ENCODE data around the gene ARHGAP40. TPM values are rescaled to one million over a fixed set of nuclear protein-coding genes. Genes with fewer than 3 reads are reported as not detected.

The ARHGAP40 gene
- total RNA-seq, 1 experiment from 2014 or later: 0.14 TPM

DNA sequence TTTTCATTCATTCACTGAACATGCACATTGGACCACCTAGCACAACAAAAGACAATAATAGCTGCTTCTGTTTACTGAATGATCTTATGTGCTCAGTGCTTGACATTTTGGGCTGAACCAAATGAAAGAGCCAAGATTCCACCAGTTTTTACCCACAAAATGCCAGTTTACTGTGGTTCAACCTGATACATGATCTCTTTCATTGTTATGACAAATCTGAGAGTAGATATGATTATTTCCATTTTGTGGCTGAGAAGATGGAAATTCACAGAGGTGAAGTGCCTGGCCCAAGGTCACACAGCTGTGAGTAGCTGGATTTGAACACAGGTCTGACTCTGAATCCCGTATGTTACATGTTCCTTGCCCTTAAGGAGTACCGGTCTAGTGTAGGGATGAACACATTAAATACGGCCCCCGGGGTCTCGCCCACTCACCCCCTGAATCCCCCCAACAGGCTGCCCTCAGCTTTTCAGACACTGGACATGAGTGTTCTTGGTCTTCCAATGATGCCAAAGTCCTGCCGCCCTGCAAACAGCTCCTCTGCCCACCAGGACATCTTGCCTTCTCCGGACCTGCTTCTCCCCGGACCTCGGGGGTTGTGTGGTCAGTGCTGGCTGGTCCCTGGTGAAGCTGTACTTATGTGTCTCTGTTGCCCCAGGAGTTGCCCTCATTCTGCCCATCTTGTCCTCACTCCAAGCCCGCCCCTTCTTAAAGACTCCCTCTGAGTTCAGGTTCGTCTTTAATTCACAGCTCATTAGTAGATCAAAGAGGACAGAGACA lies 64.1 kb downstream of the ARHGAP40 start:
- Mint-ChIP-seq H3K36me3 (ENCODE audit: insufficient read depth, unreplicated experiment) (no peaks in the 10 kb centered on the region), H3K4me1 (ENCODE audit: low read depth, unreplicated experiment) (no peaks in the 10 kb centered on the region), H3K9me3 (ENCODE audit: unreplicated experiment) (no peaks in the 10 kb centered on the region), H3K27ac (ENCODE audit: unreplicated experiment) (no peak overlapping the region), H3K27me3 (ENCODE audit: insufficient read depth, unreplicated experiment) (peaks cover 25% of the 10 kb centered on the region), H3K4me3 (ENCODE audit: unreplicated experiment) (no peak overlapping the region)
- peak in 1 of 2 experiments; percentile 41 for DNase-seq
- CTCF ChIA-PET: interaction anchor here (0.7 kb wide), 1 partner anchor 14 kb away, joined by 4 read pairs; no protein-coding TSS in a partner anchor
- Histone ChIP-seq H3K4me1 (peaks cover 8% of the 10 kb centered on the region; the same call in 1 of the 2 replicates), H3K9me3 (no peaks in the 10 kb centered on the region), H3K4me3 (ENCODE audit: low read depth, low read length) (no peak overlapping the region), H3K36me3 (ENCODE audit: control insufficient read depth, insufficient read depth, low read length) (no peaks in the 10 kb centered on the region), H3K27me3 (replicated peaks; ENCODE audit: control insufficient read depth, insufficient read depth, low read length) (no peaks in the 10 kb centered on the region; the same call in 1 of the 2 replicates)
- TF ChIP-seq, protein P1, sequence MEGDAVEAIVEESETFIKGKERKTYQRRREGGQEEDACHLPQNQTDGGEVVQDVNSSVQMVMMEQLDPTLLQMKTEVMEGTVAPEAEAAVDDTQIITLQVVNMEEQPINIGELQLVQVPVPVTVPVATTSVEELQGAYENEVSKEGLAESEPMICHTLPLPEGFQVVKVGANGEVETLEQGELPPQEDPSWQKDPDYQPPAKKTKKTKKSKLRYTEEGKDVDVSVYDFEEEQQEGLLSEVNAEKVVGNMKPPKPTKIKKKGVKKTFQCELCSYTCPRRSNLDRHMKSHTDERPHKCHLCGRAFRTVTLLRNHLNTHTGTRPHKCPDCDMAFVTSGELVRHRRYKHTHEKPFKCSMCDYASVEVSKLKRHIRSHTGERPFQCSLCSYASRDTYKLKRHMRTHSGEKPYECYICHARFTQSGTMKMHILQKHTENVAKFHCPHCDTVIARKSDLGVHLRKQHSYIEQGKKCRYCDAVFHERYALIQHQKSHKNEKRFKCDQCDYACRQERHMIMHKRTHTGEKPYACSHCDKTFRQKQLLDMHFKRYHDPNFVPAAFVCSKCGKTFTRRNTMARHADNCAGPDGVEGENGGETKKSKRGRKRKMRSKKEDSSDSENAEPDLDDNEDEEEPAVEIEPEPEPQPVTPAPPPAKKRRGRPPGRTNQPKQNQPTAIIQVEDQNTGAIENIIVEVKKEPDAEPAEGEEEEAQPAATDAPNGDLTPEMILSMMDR (IDR thresholded peaks at IDR 0.05; ENCODE audit: insufficient read depth in 1 of 2, low read depth in 1 of 2, low read length in 1 of 2, severe bottlenecking in 1 of 2, unreplicated experiment in 1 of 2): no peak
- POLR2A ChIA-PET: interaction anchor here (0.6 kb wide), 1 partner anchor 94 kb away, joined by 3 read pairs; no protein-coding TSS in a partner anchor
- intact Hi-C loops (cut with micrococcal nuclease; ENCODE audit: unreplicated experiment): no loop called here
- BruUV-seq (replicated peaks): no TSS peak

DNA sequence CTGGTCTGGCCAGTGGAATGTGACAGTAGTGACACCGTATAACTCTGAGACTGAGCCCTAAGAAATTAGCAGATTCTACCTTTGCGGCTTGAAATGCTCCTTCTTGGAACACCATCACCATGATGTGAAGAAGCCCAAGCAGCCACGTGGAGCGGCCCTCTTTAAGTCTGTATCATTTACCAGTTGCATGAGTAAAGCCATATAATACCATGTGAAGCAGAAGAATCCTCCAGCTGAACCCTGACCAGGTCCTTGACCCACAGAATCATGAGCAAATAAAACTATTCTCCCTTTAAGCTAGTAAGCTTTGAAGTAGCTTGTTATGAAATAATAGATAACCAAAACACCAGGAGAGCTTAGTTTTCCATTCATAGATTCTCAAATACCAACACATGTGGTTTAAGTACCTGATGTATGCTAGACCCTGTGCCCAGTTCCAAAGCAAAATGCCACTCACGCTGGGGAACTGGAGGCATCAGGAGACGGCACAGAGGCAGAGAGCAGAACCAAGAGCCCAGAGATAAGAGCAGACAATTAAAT lies 65.9 kb downstream of the ARHGAP40 start:
- CTCF ChIA-PET: interaction anchor here (1.0 to 1.6 kb wide), 4 partner anchors 9 to 22 kb away, joined by 4 to 6 read pairs (median 5); no protein-coding TSS in a partner anchor
- no TSS peak for BruUV-seq (replicated peaks)
- no peak overlapping the region for H3K4me3 Mint-ChIP-seq (ENCODE audit: unreplicated experiment)
- Histone ChIP-seq H3K9me3 (no peaks in the 10 kb centered on the region), H3K36me3 (ENCODE audit: control insufficient read depth, insufficient read depth, low read length) (no peaks in the 10 kb centered on the region), H3K27me3 (replicated peaks; ENCODE audit: control insufficient read depth, insufficient read depth, low read length) (no peaks in the 10 kb centered on the region; the same call in 1 of the 2 replicates), H3K4me1 (peaks cover 8% of the 10 kb centered on the region; the same call in 1 of the 2 replicates), H3K4me3 (ENCODE audit: low read depth, low read length) (no peak overlapping the region)
- peaks cover 24% of the 10 kb centered on the region for H3K27me3 Mint-ChIP-seq (ENCODE audit: insufficient read depth, unreplicated experiment)
- TF ChIP-seq, protein P1 (IDR thresholded peaks at IDR 0.05; ENCODE audit: insufficient read depth in 1 of 2, low read depth in 1 of 2, low read length in 1 of 2, severe bottlenecking in 1 of 2, unreplicated experiment in 1 of 2): no peak
- no peaks in the 10 kb centered on the region for H3K4me1 Mint-ChIP-seq (ENCODE audit: low read depth, unreplicated experiment)
- POLR2A ChIA-PET: no interaction called here
- intact Hi-C loops (cut with micrococcal nuclease; ENCODE audit: unreplicated experiment): no loop called here
- no peak overlapping the region for H3K27ac Mint-ChIP-seq (ENCODE audit: unreplicated experiment)
- no peaks in the 10 kb centered on the region for H3K36me3 Mint-ChIP-seq (ENCODE audit: insufficient read depth, unreplicated experiment)
- DNase-seq: peak in 1 of 2 experiments; percentile 23
- H3K9me3 Mint-ChIP-seq (ENCODE audit: unreplicated experiment): no peaks in the 10 kb centered on the region

DNA sequence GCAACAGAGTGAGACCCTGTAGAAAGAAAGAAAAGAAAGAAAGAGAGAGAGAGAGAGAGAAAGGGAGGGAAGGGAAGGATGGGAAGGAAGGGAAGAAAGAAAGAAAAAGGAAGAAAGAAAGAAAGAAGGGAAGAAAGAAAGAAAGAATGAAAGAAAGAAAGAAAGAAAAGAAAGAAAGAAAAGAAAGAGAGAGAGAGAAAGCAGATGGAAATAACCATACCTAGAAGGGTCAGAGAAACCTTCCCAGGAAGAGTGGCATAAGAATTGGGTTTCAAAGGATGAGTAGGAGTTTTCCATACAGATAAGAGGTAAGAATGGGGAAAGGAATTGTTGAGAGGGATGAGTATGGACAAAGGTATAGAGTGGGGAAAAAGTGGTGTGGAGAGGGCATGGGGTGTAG lies 68.1 kb downstream of the ARHGAP40 start:
- H3K27ac Mint-ChIP-seq (ENCODE audit: unreplicated experiment): no peak overlapping the region

More for the DNA sequence above, 68.1 kb downstream of the ARHGAP40 start:
- Mint-ChIP-seq H3K9me3 (ENCODE audit: unreplicated experiment) (no peaks in the 10 kb centered on the region), H3K4me3 (ENCODE audit: unreplicated experiment) (no peak overlapping the region), H3K4me1 (ENCODE audit: low read depth, unreplicated experiment) (no peaks in the 10 kb centered on the region), H3K36me3 (ENCODE audit: insufficient read depth, unreplicated experiment) (no peaks in the 10 kb centered on the region), H3K27me3 (ENCODE audit: insufficient read depth, unreplicated experiment) (peaks cover 21% of the 10 kb centered on the region)
- BruUV-seq (replicated peaks): no TSS peak
- peaks cover 8% of the 10 kb centered on the region; the same call in 1 of the 2 replicates for H3K4me1 ChIP-seq
- no peak overlapping the region for H3K4me3 ChIP-seq (ENCODE audit: low read depth, low read length)
- CTCF ChIA-PET: no interaction called here
- TF ChIP-seq, protein P1 (IDR thresholded peaks at IDR 0.05; ENCODE audit: insufficient read depth in 1 of 2, low read depth in 1 of 2, low read length in 1 of 2, severe bottlenecking in 1 of 2, unreplicated experiment in 1 of 2): no peak
- no peaks in the 10 kb centered on the region for H3K9me3 ChIP-seq
- no peaks in the 10 kb centered on the region for H3K36me3 ChIP-seq (ENCODE audit: control insufficient read depth, insufficient read depth, low read length)
- POLR2A ChIA-PET: no interaction called here
- no peaks in the 10 kb centered on the region; the same call in 1 of the 2 replicates for H3K27me3 ChIP-seq (replicated peaks; ENCODE audit: control insufficient read depth, insufficient read depth, low read length)
- no peak for DNase-seq
- intact Hi-C loops (cut with micrococcal nuclease; ENCODE audit: unreplicated experiment): no loop called here
